HG03097 (cell line): Measurements from ENCODE around the gene CCDC148.
"Not testable (repeated sequence)": the region's sequence is repeated elsewhere in the genome, so short reads cannot be mapped to it uniquely, and the experiment has no call there.

Experiments used
- ATAC-seq: cut with Tn5 transposase; IDR thresholded peaks from one replicate; pipeline ENCODE4 v1.9.1; 2021; ENCODE audit not compliant: unreplicated experiment, low FRiP score

The CCDC148 gene

GRCh38 chr2:158310407-158310806 is 146.1 kb downstream of the CCDC148 start:
- not testable (repeated sequence) for ATAC-seq

- ATAC-seq, result no peak
Measured at GRCh38 chr2:158305501-158305900, 151.1 kb downstream of the CCDC148 start.

- no peak for ATAC-seq
Measured at GRCh38 chr2:158300394-158300793, 156.2 kb downstream of the CCDC148 start.

GRCh38 chr2:158297606-158298005 is 158.9 kb downstream of the CCDC148 start:
- ATAC-seq, result no peak

GRCh38 chr2:158297120-158297519 is 159.4 kb downstream of the CCDC148 start:
- no peak for ATAC-seq

- no peak for ATAC-seq
Measured at GRCh38 chr2:158293722-158294121, 162.8 kb downstream of the CCDC148 start.

GRCh38 chr2:158291544-158292180 is 164.9 kb downstream of the CCDC148 start:
- no peak for ATAC-seq

- no peak for ATAC-seq
Measured at GRCh38 chr2:158290225-158290624, 166.3 kb downstream of the CCDC148 start.

GRCh38 chr2:158276619-158277471 is 179.7 kb downstream of the CCDC148 start:
- ATAC-seq, result no peak

- ATAC-seq, result no peak
Measured at GRCh38 chr2:158273791-158274190, 182.8 kb downstream of the CCDC148 start.

GRCh38 chr2:158270536-158270935 is 186.0 kb downstream of the CCDC148 start:
- ATAC-seq, result no peak

GRCh38 chr2:158269143-158269542 is 187.4 kb downstream of the CCDC148 start:
- no peak for ATAC-seq

- no peak for ATAC-seq
Measured at GRCh38 chr2:158266111-158266510, 190.4 kb downstream of the CCDC148 start.

GRCh38 chr2:158255257-158255656 is 201.3 kb downstream of the CCDC148 start:
- no peak for ATAC-seq

- ATAC-seq, result no peak
Measured at GRCh38 chr2:158253170-158253569, 203.4 kb downstream of the CCDC148 start.

GRCh38 chr2:158251356-158251755 is 205.2 kb downstream of the CCDC148 start:
- no peak for ATAC-seq

- no peak for ATAC-seq
Measured at GRCh38 chr2:158243392-158243791, 213.2 kb downstream of the CCDC148 start.

GRCh38 chr2:158242280-158242679 is 214.3 kb downstream of the CCDC148 start:
- no peak for ATAC-seq

GRCh38 chr2:158240975-158241374 is 215.6 kb downstream of the CCDC148 start:
- no peak for ATAC-seq

- ATAC-seq, result no peak
Measured at GRCh38 chr2:158239271-158239670, 217.3 kb downstream of the CCDC148 start.

- ATAC-seq, result no peak
Measured at GRCh38 chr2:158234497-158234896, 222.1 kb downstream of the CCDC148 start.

GRCh38 chr2:158232476-158232875 is 224.1 kb downstream of the CCDC148 start:
- ATAC-seq, result no peak
